NCI-H2196 treated with DMSO at 0.1 percent for 48 hours (cell line): ENCODE results near the gene PER2.
"Not testable (repeated sequence)": the region's sequence is repeated elsewhere in the genome, so short reads cannot be mapped to it uniquely, and the experiment has no call there.

Experiments used
- DNase-seq: peaks from one replicate; lab custom pipeline; 2025; ENCODE audit not compliant: unreplicated experiment; lab: John Stamatoyannopoulos, UW

The PER2 gene, protein sequence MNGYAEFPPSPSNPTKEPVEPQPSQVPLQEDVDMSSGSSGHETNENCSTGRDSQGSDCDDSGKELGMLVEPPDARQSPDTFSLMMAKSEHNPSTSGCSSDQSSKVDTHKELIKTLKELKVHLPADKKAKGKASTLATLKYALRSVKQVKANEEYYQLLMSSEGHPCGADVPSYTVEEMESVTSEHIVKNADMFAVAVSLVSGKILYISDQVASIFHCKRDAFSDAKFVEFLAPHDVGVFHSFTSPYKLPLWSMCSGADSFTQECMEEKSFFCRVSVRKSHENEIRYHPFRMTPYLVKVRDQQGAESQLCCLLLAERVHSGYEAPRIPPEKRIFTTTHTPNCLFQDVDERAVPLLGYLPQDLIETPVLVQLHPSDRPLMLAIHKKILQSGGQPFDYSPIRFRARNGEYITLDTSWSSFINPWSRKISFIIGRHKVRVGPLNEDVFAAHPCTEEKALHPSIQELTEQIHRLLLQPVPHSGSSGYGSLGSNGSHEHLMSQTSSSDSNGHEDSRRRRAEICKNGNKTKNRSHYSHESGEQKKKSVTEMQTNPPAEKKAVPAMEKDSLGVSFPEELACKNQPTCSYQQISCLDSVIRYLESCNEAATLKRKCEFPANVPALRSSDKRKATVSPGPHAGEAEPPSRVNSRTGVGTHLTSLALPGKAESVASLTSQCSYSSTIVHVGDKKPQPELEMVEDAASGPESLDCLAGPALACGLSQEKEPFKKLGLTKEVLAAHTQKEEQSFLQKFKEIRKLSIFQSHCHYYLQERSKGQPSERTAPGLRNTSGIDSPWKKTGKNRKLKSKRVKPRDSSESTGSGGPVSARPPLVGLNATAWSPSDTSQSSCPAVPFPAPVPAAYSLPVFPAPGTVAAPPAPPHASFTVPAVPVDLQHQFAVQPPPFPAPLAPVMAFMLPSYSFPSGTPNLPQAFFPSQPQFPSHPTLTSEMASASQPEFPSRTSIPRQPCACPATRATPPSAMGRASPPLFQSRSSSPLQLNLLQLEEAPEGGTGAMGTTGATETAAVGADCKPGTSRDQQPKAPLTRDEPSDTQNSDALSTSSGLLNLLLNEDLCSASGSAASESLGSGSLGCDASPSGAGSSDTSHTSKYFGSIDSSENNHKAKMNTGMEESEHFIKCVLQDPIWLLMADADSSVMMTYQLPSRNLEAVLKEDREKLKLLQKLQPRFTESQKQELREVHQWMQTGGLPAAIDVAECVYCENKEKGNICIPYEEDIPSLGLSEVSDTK (N-terminal part only)

DNA sequence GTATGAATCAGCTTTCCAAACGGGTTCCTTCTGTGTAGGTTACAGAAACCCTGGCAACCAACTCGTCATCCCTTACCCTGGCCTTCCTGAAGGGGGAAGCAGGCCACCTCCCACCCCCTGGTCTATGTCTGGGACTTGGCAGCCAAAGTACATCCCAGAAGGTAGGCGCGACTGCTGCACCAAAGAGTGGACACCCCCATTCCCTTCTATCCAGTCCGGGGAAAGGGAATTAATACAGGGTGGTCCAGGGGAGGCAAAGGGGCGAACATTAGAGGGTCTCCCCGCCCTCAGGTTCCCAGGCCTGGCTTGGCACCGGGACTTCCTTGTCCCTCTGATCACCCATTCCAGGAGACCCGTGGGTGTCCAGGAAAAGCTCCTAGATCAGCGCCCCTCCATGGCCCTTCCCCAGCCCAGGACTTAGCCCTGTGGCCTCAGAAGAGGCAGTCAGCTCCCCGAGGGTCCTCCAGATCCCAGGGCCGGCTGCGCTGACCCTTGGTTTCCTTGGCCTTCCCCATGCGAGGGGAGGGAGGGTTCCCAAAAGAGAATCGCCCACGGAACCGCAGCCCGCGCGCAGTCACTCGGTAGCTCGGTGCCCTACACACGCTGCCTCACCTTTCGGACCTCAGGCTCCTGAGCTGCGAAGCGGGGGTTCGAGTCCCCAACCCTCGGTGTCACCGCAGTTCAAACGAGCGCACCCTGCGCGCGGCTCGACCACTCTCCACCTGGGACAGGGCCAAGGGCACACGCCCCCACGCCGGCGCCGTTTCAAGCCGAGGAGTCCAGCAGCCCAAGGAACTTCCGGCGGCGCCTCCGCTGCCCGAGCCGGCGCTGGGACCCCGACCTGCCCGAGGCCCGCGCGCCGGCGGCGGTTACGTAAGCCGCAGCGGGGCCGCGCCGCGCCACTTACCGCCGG lies at the start of gene PER2:
Gene PER2, minus strand, starts transcription at position 874 of the 913 bp plus-strand sequence. CDS start 10,674 bp downstream, outside the sequence.
- DNase-seq, result no peak

DNA sequence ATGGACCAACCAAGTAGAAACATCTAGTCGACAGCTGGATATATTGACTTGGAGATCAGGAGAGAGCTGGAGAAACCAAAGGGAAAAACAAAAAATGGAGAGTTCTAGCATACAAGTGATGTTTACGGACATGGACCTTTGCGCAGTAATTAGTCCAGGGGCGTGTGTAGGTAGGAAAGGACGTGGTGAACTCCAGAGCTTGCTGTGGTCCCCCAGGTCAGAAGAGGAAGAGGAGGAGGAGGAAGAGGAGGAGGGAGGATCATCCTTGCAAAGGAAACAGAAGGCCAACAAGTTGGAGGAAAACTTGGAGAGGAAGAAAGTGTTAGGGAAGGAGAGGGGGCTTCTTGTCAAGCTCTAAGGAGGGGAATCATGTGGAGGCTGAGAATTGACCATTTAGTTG lies 49.4 kb upstream of the PER2 start:
- DNase-seq, result no peak

DNA sequence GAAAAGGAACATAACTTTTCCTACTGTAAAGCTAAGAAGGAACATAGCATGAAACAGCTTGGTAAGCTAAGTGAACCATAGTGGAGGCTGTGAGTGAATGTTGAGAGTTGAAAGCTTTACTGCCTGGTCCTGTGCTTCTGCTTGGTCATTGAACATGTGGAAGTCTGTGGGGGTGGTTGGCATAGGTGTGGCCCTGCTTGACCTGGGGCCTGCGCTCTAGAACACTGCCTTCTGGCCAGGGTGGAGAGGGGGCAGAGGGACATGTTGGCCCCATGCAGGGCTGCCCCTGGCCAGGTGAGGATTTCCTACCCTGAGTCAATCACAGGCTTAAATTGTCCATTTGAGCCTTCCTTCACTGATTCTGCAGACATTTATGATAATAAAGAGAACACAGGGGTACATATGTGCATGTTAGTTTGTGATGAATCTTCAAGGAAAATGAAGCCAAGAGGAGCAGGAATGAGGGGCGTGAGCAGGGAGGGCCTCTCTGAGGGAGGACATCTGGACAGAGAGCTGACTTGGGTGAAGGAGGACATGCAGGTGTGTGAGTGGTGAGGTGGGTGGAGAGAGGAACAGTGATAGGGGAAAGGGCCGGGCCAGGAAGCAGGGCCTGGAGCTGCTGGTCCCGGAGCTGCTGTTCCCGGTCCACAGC lies 48.5 kb upstream of the PER2 start:
- no peak for DNase-seq

DNA sequence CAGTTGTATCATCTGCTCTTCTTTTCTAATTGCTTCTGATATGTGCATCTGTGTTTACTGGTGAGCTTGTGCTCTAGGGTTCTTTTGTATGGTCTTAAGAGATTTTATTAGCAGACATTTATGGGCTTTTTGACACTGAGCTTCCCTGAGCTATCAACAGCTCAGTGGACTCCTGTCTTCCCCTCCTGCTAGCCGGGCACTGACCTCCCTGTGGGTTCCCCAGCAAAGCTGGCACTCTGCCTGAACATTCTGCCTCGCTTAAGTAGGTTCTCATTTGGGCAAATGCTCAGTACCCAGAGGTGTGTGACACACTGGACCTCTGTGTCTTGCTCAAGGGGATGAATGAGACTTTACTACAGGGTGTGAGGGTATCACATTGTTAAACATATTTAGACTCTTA lies 47.7 kb upstream of the PER2 start:
- no peak for DNase-seq

DNA sequence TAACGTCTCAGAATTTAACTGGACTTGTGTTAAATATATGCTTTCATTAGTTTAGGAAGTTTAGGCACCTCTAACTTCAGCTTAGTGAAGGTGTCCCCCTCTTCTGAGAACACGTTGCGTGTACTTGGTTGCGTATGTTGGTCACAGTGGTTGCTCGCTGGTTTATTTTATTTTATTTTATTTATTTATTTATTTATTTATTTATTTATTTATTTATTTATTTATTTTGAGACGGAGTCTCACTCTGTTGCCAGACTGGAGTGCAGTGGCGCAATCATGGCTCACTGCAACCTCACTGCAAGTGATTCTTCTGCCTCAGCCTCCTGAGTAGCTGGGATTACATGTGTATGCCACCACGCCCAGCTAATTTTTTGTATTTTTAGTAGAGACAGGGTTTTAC lies 47.2 kb upstream of the PER2 start:
- DNase-seq, result not testable (repeated sequence)

DNA sequence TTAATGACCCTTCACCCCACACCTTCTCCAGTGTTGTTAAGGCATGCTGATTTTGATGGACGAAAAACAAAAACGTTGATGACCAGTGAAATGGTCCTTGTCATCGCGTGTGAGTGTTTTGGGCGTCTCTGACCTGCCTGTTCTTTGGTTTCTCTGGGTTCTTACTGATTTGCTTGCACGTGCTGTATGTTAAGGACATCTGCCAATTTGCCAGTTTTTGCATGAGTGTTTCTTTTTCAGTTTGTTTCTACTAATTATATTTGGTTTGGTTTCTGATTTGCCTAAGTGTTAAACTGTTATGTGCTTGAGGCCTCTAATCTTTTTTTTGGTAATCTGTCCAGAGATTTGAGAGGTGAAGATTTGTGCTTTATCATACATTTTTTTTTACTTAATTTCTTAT lies 46.5 kb upstream of the PER2 start:
- no peak for DNase-seq

DNA sequence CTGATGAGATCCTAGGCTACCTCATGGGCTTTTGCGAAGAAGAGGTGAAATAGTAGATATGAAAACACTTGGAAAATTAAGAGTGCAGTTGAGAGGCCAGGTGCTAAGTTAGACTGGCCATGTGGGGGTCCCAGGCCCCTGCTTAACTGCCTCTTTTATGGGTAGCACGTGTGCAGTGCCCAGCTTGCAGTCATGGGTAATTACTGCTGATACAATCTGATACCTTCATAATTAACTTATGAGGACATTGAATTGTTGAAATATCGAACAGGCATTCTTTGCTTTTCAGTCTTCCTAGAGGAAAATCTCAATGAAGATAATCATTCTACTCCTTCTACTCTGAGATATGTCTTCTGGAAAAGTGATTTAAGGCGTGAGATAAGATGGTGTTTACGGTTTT lies 43.5 kb upstream of the PER2 start:
- no peak for DNase-seq

DNA sequence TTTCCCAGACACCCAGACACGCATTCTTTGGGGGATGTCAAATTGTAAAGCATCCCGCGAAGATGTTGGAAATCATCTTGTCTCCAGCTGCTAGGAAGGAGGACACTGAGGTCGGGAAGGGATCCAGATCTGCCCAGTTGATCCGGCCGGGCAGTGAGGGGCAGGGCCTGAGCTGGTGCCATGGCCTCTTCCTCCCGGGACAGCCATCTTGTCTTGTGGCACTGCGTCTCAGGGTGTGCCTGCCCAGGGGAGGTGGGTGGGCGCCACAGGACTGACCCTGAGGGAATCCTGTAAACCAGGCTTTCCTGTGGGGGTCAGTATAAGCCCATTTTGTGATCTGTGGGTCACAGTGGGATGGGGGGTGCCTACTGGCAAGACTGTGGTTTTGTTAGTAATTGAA lies 42.0 kb upstream of the PER2 start:
- DNase-seq, result no peak

DNA sequence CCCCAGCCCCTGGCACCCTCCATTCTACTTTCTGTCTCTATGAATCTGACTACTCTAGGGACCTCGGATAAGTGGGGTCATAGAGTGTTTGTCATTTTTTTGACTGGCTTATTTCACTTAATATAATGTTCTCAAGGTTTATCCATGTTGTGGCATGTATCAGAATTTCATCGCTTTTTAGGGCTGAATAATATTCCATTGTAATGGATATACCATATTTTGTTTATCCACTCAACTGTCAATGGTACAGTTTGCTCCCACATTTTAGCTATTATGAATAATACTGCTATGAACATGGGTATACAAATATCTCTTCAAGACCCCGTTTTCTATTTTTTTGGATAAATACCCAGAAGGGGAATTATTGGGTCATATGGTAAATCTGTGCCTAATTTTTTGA lies 39.3 kb upstream of the PER2 start:
- DNase-seq, result no peak

DNA sequence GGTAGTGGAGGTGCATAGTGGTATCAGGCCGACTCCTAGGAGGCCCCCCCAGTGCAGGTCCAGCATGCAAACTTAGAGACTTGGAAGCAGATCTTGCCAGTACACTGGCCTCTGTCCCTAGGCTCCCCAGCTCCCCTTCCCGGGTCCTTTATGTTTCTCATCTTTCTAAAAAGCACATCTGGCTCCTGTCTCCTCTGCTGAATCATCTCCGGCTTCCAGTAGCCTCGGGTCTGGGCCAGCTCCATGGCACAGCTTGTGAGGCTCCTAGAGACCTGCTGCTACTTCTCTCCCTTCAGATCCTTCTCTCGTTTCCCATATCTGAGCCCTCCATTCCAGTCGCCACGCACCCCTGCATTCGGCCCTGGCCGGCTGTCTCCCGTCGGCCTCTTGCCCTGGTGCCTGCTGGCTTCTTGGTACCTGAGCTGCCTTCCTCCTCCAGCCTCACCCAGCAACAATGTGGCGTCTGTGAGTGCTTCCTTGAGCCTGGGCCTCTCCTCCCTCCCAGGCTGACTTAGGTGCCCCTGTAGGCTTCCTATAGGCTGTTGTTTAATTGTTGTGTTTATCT lies 38.5 kb upstream of the PER2 start:
- no peak for DNase-seq

DNA sequence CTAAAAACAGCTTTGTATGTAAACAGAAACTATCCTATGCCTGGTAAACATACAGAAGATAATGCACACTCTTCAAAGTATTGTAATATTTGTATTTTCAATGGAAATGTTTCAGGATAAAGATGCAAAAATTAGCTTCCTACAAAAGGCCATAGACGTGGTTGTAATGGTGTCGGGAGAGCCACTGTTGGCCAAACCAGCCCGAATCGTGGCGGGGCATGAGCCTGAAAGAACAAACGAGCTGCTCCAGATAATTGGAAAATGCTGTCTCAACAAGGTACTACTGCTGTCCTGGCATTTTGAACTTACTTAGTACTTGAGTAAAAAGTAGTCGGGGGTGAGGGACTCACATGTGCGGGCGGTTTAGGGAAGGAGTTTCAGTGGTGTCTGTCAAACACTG lies 37.3 kb upstream of the PER2 start:
- no peak for DNase-seq

DNA sequence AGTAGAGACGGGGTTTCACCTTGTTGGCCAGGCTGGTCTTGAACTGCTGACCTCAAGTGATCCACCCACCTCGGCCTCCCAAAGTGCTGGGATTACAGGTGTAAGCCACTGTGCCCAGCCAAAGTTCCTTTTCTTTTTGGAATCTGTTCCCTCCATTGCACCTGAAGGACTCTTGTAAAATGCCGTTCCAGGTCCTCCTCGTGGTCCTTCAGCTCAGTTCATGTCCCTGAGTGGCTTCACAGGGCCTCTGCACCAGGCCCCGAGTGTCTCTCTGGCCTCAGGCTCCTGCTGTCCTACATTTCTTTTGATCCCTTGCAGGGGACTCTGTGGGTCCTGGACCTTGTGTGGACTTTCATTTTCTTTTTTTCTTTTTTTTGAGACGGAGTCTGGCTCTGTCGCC lies 35.8 kb upstream of the PER2 start:
- not testable (repeated sequence) for DNase-seq

DNA sequence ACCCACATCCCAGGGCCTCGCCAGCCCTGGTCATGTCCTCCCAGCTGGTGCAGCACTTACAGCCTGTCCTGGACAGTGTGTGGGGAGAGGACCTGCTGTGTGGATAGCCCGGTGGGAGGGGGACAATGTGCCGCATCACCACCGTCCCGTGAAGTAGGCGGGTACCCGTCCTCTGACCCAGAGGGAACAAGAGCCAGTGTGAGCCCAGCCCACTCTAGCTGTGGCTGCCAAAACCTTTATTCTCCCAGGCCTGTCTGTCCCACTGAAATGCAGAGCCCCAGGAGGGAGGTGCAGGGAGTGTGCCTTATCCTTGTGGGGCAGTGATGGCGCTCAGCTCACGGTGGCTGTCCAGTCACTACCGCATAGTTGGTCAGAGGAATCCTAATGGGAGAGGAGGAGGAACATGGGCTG lies 33.6 kb upstream of the PER2 start:
- DNase-seq, result no peak

DNA sequence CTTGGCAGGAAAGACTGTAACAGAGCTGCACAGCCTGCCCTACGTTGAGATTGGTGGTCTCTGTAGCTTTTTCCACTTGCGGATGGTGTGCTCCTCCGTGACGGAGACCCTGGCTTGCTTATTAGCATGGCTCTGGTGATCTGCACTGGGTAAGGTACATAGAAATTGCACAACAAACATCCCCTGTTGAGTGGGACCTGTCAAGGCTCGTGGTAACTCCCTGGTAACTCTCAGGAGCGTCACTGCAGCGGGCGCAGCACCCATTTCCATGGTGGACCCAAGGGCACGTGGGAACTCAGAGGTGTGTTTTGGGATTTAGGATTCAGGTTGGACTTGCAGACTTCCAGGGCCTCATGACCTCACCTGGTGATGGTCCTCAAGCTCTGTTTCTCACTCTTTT lies 33.1 kb upstream of the PER2 start:
- no peak for DNase-seq

DNA sequence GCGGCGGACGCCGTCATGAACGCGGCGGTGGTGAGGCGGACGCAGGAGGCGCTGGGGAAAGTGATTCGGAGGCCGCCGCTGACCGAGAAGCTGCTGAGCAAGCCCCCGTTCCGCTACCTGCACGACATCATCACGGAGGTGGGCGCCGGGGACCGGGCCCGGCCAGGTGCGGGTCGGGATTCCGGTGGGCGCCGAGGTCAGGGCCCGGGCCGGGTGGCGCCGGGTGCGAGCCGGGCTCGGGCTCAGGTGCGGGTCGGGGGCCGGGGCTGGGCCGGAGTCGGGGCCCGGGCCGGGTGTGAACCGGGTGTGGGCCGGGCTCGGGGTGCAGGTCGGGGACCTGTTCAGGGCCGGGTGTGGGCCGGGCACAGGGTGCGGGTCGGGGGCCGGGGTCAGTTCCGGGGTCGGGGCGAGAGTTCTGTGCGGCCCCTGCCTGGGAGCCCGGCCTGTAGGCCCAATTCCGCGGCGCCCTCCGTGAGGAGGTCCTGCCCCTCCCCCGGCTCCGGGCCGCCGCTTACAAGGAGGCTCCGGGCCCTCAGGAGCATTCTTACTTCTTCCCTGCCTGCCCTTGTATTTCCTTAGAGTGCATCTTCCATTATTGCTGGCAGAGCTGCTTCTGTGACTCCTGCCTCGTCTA lies 32.4 kb upstream of the PER2 start:
- DNase-seq, result no peak

DNA sequence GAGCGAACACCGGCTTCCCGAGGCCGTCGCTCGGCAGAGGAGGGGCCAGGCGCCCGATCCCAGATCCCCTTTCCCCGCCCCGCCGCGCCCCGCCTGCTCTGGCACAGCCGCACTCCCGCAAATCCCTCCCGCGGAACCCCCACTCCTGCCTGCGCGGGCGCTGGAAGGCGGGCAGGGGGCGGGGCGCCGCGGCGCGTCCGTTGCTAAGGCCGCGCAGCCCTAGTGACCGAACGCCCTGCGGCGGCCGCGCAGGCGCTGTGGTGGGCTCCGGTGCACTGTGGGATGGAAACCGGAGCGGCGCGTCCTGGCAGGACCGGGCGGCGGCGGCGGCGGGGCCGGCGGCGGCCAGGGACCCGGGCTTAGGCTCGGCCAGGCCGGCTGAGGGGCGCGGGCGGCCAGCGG lies 31.8 kb upstream of the PER2 start, which contains the start of gene TRAF3IP1:
Gene TRAF3IP1, plus strand, starts transcription at position 273 of the 402 bp plus-strand sequence. CDS start 145 bp downstream, outside the sequence.
- DNase-seq, result peak; percentile 84

DNA sequence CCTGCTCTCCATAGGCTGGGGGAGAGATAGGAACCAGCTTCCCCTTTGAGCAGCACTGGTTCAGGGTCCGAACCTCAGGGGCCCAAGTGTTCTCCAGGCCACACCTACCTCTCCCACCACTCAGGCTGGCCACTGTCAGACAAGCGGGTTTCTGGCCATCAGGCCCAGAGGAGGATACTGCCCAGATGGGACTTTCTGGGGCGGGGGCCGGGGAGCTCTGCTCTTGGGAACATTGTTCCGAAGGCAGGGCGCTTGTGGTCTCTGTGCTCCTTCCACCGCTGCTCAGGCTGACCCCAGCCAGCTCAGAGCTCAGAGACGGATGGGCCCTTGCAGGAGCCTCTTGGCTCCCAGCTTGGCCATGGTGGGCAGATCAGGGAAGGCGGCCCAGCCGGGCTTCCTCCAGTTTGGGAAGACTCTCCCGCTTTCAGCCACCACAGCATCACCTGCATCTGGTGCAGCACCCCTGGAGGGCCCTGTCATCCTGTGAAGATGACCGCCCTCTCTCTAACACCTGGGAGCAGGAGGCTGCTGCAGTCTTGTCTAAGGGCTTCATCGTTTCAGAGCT lies 26.7 kb upstream of the PER2 start:
- no peak for DNase-seq

DNA sequence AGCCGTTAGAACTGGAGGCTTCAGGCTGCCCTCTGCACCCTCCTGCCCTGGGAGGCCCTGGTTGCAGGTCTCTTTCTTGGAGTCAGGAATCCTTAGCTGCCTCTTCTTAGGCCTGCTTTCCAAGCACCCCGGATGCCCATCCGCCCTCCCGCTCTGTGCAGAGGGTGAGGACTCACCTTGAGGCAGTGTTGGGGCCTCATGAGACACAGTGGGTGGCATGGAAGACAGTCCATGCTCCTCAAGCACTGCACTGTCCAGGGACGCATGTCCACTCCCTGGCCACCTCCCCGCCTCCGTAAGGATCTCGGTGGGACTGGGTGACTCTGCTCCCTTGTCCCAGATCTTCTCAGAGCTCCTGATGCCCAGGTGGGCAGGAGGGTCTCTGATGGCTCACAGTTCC lies 26.2 kb upstream of the PER2 start:
- no peak for DNase-seq

DNA sequence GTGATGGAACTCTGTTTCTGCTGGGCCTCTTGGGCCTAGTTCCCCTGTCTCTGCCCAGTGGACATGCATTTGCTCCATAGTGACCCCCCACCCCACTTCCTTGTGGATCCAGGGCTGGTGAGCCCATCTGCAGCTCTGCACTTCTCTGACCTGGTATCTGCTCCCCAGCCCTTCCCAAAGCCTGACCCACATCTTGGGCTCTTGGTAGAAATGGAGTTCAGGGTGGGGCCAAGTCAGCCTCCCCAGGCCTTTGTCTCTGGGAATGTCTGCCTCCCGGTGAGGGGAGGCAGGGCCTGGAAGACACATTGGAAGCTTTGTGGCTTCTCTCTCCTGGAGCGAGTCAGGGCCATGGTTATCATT lies 25.6 kb upstream of the PER2 start:
- DNase-seq, result no peak
